ENCODE measurements around the gene RNF19B.

Gene RNF19B

DNA sequence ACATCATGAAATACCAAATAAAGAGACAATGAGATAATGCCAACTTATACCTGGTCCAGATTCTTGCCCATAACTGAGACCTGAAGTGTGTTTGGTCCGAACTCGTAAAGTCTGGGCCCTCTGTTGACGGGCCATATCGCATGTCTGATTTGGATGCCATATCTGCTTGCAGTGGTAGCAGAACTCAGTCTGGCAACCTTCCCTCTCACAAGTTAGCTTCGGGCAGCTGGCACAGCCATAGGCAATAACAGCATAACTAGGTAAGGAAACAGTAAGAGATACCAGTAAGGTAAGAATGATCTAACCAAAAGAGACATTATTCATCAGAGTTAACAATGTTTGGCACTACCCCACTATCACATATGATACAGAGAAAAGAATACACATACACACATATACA, 15.1 kb downstream of the RNF19B start:
- peak overlapping the region; percentile 34 for H3K27ac ChIP-seq
- TF ChIP-seq, protein P1, sequence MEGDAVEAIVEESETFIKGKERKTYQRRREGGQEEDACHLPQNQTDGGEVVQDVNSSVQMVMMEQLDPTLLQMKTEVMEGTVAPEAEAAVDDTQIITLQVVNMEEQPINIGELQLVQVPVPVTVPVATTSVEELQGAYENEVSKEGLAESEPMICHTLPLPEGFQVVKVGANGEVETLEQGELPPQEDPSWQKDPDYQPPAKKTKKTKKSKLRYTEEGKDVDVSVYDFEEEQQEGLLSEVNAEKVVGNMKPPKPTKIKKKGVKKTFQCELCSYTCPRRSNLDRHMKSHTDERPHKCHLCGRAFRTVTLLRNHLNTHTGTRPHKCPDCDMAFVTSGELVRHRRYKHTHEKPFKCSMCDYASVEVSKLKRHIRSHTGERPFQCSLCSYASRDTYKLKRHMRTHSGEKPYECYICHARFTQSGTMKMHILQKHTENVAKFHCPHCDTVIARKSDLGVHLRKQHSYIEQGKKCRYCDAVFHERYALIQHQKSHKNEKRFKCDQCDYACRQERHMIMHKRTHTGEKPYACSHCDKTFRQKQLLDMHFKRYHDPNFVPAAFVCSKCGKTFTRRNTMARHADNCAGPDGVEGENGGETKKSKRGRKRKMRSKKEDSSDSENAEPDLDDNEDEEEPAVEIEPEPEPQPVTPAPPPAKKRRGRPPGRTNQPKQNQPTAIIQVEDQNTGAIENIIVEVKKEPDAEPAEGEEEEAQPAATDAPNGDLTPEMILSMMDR (IDR thresholded peaks at IDR 0.05) = no peak
- no peak for TF ChIP-seq ZFX (IDR thresholded peaks at IDR 0.05; ENCODE audit: borderline replicate concordance)

DNA sequence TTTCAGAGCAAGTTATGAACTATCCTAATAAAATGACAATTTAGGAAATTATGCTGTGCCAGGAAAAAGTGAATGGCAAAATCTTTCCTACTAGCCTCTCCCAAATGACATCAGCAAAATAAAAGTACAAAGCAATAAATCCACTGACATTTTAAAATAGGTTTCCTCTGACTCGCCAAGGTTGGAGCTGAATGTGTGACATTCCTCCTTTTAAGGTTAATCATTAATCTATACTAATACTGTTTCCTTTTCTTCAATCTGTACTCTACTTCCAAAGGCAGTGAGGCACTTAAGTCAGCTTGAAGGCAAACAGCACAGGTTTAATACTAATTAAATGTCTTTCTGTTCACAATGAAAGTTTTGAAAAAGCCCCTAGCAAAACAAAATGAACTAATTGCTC, 15.7 kb downstream of the RNF19B start:
- H3K27ac ChIP-seq = peak overlapping the region; percentile 34
- TF ChIP-seq, protein P1 (IDR thresholded peaks at IDR 0.05) = no peak
- no peak for TF ChIP-seq ZFX (IDR thresholded peaks at IDR 0.05; ENCODE audit: borderline replicate concordance)

DNA sequence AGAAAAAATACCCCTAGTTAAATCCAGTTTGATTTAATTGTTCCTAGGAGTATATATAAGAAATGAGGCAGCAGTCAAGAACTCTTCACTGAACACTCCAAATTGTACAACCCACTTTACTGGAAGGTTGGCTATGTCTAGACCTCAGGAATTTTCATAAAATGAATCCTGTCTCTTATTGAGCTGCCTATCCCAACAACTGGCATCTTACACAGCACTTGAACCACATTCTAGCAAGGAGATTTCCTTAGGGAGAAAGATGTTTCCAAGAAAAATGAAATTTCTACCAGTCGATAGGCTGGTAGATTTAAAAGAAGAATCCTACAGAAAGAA, 16.3 kb downstream of the RNF19B start:
- H3K27ac ChIP-seq = peak overlapping the region; percentile 34
- no peak for TF ChIP-seq ZFX (IDR thresholded peaks at IDR 0.05; ENCODE audit: borderline replicate concordance)
- TF ChIP-seq, protein P1 (IDR thresholded peaks at IDR 0.05) = no peak

DNA sequence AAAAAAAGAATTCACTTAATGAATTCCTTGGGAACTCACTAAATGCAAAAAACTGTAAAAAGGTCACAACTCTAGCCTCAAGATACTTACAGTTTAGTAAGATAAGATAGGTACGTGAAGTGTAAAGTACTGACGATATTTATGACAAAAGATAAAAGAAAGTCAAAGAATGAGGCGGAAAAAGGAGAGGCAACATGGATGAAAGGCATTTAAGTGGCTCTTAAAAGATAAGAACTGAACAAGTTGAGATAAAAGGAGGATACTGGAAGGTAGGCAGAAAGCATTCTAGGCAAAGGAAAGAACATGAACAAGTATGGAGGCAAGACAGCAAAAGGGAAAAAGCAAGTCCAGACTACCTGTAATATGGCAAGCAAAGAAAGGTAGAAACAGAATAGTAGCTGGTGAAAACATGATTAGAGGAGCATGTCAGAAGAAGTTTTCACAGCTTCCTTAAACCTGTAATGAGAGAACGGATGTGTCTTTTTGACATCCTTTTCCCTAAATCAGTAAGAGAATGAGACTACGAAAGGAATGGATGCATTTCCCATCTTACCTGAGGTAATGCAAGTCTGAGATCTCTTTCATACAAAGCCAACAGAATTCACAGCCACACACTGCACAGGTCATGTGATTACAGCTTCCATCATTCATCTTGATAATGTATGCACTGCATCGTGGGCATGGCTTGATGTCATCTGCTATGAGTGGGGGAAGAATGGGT, 16.8 kb downstream of the RNF19B start:
- no peak for TF ChIP-seq ZFX (IDR thresholded peaks at IDR 0.05; ENCODE audit: borderline replicate concordance)
- TF ChIP-seq, protein P1 (IDR thresholded peaks at IDR 0.05) = no peak
- no peak overlapping the region for H3K27ac ChIP-seq

DNA sequence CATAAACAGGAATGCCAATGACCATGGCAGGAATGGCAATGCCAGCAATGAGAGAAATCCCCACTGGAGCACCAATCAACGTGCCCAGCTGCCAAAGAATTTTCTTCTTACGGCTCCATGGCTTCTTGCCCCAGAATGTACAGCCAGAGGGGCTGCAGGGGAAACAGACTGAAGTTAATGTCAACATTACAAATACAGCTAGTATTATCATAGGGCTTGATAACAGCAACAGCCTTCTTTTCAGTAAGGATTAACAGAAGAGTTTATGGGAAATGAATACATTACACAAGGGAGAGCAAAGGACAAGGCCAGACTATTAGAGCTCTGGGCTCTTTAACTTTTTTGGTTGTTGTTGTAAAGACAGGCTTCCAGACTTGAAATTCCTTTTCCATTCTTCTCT, 18.2 kb downstream of the RNF19B start:
- no peak overlapping the region for H3K27ac ChIP-seq
- no peak for TF ChIP-seq ZFX (IDR thresholded peaks at IDR 0.05; ENCODE audit: borderline replicate concordance)
- TF ChIP-seq, protein P1 (IDR thresholded peaks at IDR 0.05) = no peak

DNA sequence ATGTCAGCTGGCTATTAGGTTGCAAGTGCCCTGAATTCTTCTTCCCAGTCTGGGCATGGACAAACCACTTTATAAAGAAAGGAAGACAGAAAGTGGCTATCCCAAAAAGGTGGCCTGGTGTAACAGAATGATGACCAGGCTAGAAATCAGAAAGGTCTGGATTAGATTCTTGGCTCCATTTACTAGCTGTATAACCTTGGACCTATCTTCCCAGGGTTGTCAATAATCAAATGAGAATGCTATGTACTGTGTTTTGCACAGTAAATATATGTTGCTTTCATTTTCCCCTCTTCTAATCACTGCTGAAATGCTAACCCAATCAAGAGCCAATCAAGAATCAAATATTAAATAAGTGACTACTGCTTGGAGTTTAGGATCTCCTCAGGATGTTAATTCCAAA, 20.4 kb downstream of the RNF19B start:
- TF ChIP-seq ZFX (IDR thresholded peaks at IDR 0.05; ENCODE audit: borderline replicate concordance) = no peak
- TF ChIP-seq, protein P1 (IDR thresholded peaks at IDR 0.05) = no peak
- no peak overlapping the region for H3K27ac ChIP-seq

DNA sequence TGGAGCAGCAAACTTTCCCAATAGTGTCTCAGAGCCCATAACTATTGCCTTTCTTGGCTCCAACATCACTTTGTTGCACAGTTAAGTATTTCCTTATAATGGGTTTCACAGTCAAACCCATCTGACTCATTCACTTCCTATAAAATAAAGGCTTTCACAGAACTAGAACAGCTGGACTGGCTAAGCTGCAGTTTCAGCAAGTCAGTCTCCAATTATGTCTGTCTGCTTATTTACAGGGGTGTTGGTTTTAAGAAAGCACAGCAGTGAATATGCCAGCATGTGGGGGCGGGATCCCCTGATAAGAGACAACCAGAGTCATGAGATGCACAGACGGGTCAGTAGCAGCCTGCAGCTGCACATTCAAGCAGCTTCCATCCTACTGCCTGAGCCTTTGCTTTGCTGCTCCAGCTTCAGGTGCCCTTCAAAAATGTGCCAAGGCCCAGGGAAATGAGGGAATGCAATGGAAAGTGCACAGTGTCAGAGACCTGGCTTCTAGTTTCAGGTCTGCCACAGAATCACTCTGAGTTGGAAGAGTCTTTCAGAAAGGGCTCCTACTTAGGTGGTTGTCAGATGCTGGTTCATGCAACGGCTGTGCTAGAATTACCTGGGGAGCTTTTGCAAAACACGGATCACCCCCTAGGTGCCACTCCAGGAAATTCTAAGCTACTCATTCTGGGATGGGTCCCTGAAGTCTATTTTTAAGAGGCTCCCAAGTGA, 24.8 kb downstream of the RNF19B start:
- TF ChIP-seq, protein P1 (IDR thresholded peaks at IDR 0.05) = no peak
- TF ChIP-seq ZFX (IDR thresholded peaks at IDR 0.05; ENCODE audit: borderline replicate concordance) = no peak
- H3K27ac ChIP-seq = no peak overlapping the region
